Measurements from ENCODE around the gene TMEM135.

DNA sequence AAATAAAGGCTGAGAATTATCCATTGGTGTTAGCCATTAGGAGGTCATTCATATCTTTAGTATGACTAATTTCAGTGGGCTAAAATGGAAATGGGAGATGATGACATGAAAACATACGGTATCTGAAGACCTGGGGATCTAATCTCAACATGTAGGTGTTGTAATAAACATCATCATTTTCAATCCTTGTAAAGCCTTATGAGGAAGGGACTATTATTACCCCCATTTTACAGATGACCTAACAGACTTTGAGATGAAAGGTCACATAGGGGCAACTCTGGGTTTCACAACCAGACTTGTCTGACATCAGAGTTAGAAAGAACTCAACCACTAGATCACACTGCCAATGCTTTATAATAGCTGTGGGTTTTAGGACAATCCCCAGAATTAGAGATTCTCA, 34.8 kb upstream of the TMEM135 start:
- TF ChIP-seq, protein P1, sequence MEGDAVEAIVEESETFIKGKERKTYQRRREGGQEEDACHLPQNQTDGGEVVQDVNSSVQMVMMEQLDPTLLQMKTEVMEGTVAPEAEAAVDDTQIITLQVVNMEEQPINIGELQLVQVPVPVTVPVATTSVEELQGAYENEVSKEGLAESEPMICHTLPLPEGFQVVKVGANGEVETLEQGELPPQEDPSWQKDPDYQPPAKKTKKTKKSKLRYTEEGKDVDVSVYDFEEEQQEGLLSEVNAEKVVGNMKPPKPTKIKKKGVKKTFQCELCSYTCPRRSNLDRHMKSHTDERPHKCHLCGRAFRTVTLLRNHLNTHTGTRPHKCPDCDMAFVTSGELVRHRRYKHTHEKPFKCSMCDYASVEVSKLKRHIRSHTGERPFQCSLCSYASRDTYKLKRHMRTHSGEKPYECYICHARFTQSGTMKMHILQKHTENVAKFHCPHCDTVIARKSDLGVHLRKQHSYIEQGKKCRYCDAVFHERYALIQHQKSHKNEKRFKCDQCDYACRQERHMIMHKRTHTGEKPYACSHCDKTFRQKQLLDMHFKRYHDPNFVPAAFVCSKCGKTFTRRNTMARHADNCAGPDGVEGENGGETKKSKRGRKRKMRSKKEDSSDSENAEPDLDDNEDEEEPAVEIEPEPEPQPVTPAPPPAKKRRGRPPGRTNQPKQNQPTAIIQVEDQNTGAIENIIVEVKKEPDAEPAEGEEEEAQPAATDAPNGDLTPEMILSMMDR (IDR thresholded peaks at IDR 0.05; ENCODE audit: insufficient read depth, low read length, poor library complexity, severe bottlenecking), result no peak
- TF ChIP-seq EZH2phosphoT487 (conservative IDR thresholded peaks at IDR 0.05; ENCODE audit: low read length), result no peak
